GOT3 (cell line): ENCODE measurements around the gene RASA3.
"Not testable (repeated sequence)": the region's sequence is repeated elsewhere in the genome, so short reads cannot be mapped to it uniquely, and the experiment has no call there.

ENCODE experiments used
- DNase-seq: peaks from one replicate; lab custom pipeline; 2025; ENCODE audit warnings: mixed read lengths; lab: John Stamatoyannopoulos, UW

Gene RASA3

GRCh38 chr13:114080739-114081561 is 51.5 kb downstream of the RASA3 start:
- no peak for DNase-seq

- DNase-seq: no peak
Measured at GRCh38 chr13:114079601-114080536, 52.6 kb downstream of the RASA3 start.

DNA sequence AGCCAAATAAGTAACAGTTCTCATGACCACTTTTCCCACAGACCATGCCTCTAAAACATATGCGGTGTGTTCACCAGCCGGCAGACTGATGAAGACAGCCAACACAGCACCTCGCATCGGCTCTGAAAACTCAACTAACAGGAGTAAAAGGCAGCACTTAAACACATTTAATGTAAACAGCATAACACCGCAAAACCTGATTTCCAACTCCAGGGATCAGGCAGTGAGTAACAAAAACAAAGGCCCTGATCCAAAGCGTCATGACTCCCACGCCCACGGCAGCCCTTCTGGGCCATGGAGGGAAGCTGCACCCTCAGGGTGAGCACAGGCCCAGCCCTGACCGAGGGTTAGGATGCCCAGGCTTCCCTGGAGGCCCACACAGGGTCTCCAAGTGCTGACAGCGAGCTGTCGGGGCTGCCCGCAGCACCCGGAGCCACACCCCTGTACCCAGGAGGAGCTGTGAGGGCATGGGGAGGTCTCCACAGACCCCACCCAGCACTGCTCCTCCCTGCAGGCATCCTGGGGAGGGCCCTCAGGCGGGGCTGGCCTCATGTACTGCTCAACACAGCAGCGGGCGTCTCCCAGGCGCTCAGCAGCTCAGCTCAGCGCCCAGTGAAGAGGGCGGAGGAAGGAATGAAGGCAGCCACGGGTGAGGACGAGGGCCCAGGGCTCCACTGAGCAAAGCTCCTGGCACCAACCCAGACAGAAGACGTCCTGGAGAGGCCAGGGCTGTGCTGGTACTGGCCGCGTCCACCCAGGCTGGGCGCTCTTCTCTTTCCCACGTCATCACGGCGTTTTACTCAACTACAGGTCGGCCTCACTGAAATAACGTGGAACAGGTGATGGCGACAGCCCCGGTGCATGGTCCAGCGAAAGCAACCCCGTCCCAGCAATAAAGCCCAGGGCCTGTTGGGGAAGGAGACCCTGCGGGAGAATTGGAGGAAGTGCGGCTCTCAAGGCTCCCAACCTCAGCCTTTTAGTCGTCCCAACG is 53.7 kb downstream of the RASA3 start:
- no peak for DNase-seq

DNA sequence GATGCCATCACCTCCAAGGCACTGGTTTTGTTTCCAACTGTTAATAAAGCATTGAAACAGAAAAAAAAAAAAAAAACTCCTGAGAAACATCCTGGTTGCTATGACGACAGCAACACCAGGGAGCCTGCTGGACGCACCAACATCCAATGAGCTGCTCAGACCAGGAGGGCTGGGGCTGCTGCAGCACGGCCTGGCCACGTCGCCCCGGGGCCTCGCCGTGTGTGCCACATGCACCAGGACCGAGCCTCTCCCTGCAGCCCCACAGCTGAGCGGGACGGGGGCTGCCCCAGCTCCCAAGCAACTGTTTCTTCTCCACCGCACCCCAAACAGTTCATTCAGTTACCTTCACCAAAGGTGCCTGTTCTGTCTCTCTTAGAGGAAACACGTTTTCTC is 54.5 kb downstream of the RASA3 start:
- DNase-seq: no peak

DNA sequence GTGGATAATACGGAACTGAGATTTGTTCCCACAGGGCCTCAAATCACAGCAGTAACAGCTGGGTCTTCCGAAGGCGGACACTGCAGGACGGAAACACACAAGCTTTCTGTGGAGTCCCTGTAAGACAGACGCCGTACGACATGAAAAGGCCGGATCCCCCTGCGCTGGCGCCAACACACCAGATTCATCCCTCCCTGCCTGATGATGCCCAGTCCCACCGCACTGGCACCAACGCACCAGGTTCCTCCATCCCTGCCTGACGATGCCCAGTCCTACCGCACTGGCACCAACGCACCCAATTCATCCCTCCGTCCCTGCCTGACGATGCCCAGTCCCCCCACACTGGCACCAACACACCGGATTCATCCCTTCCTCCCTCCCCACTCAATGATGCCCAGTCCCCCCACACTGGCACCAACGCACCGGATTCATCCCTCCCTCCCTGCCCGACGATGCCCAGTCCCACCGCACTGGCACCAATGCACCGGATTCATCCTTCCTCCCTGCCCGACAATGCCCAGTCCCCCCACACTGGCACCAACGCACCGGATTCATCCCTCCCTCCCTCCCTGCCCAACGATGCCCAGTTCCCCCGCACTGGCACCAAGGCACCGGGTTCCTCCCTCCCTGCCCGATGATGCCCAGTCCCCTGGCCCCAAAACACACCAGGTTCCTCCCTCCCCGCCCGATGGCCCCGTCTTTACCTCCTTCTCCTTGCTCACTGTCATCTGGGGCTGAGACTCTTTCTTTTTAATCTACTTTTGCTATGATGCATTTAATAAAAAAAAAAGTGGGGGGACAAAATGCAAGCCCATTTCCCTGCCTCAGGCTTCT is 55.1 kb downstream of the RASA3 start:
- DNase-seq: no peak

- DNase-seq: no peak
Measured at GRCh38 chr13:114076329-114077090, 55.9 kb downstream of the RASA3 start.

DNA sequence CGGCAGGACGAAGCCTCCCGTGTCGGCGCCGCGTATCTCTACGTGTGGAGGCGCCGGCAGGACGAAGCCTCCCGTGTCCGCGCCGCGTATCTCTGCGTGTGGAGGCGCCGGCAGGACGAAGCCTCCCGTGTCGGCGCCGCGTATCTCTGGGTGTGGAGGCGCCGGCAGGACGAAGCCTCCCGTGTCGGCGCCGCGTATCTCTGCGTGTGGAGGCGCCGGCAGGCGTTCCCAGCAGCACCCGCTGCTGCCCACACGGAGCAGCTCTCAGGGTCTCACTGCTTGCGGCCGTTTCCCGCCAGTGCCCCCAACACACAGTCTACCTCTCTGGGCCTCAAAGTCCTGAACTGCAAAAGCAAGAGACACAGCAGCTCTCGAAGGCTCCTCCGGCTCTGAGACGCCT is 56.6 kb downstream of the RASA3 start:
- not testable (repeated sequence) for DNase-seq

DNA sequence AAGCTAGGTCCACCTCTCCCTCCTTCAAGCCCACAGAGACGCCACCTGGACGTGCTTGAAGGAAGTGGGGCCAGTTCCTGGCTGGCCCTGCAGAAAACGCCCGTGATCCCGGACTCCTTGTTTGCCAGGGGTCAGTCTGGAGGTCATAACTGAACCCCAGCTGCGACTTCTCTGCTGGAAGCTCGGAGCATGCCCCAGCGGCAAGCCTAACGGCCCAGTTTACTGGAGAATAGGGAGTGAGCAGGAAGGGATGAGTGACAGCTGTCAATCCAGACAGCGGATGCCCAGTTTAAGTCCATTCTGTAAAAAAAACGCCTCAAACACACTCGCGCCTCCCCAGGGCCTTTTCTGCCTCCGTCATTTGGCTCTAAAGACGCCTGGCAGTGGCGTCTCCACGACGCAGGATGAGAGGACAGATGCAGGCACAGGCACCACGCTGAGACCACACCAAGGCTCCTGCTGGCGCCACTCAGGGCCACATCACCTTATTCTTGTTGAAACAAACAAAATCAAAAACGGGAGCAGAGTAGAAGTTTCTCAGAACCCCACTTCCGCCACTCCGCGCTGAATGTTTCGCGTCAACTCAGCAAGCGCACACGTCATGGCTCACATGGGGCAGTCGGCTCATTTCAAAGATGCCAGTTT is 57.6 kb downstream of the RASA3 start:
- DNase-seq: no peak

- DNase-seq: no peak
Measured at GRCh38 chr13:114073881-114074612, 58.4 kb downstream of the RASA3 start.

DNA sequence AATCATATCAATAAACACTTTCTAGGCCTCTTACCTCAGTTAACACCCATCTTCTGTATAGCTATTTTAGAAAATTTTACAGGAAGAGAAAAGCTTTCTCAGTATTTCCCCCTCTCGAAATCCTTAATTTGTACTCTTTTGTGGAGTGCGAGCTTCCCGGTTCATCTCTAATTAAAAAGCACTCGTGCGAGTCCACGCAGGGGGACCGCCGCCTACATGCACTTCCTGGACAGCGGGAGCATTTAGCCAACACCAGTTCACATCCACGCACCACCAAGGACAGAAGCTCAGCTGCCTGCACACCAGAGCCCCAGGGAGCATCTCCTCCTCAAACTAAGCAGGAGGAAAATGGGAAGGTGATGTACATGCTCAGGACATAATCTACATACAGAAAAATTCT is 60.0 kb downstream of the RASA3 start:
- DNase-seq: no peak

GRCh38 chr13:114071991-114072390 is 60.4 kb downstream of the RASA3 start:
- no peak for DNase-seq

GRCh38 chr13:114071410-114071809 is 61.0 kb downstream of the RASA3 start:
- no peak for DNase-seq

DNA sequence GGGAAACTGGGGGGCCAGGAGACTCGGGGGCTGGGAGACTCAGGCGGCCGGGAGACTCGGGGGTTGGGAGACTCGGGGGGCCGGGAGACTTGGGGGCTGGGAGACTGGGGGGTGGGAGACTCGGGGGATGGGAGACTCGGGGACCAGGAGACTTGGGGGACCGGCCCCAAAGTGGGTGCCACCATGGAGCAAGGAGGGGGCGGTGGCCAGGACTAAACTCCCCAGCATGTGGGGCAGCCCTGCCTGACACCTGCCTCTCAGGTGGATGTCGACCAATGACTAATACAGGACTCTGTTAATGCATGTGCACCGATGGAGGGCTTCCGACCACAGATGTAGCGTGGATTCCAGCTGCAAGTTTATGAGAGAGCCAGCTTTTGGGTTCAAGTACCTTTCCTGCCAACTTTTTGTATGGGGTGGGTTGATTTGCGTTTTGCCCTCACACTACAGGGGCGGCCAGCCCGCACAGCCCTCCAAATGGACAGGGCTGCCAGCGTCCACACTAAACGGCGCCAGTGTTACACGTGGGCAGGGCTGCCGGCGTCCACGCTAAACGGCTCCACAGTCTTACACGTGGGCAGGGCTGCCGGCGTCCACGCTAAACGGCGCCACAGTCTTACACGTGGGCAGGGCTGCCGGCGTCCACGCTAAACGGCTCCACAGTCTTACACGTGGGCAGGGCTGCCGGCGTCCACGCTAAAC is 62.2 kb downstream of the RASA3 start:
- DNase-seq: no peak

DNA sequence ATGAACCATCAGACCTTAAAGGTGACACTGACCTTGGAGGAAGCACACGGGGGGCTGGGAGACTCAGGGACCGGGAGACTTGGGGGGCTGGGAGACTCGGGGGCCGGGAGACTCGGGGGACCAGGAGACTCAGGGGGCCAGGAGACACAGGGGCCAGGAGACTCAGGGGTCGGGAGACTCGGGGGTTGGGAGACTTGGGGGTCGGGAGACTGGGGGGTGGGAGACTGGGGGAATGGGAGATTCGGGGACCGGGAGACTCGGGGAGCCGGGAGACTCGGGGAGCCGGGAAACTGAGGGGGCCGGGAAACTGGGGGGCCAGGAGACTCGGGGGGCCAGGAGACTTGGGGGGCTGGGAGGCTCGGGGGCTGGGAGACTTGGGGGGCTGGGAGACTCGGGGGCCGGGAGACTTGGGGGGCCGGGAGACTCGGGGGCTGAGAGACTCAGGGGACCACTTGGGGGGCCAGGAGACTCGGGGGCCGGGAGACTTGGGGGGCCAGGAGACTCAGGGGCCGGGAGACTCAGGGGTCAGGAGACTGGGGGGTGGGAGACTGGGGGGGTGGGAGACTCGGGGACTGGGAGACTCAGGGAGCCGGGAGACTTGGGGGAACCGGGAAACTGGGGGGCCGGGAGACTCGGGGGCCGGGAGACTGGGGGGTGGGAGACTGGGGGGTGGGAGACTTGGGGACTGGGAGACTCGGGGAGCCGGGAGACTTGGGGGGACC is 62.9 kb downstream of the RASA3 start:
- DNase-seq: no peak

GRCh38 chr13:114068656-114069318 is 63.6 kb downstream of the RASA3 start:
- DNase-seq: no peak

GRCh38 chr13:114067886-114068651 is 64.4 kb downstream of the RASA3 start:
- DNase-seq: no peak
